ENCODE data around the gene ACAP2.

GRCh38 chr3:195282961-195283360, 159.9 kb downstream of the ACAP2 start:
- TF ChIP-seq CTCF (conservative IDR thresholded peaks at IDR 0.05 in 1 of 2, IDR thresholded peaks at IDR 0.05 in 1 of 2; ENCODE audit: low read depth in 1 of 2, low read length in 2 of 2) (no peak), EZH2 (IDR thresholded peaks at IDR 0.05; ENCODE audit: low read length, missing control alignments) (no peak)

All from fibroblast of lung (primary cell).